Colonic mucosa (tissue), 4 donors: ENCODE results near the gene NKAIN2. TPM values are rescaled to one million over a fixed set of nuclear protein-coding genes. Genes with fewer than 3 reads are reported as not detected.
"Not testable (repeated sequence)": the region's sequence is repeated elsewhere in the genome, so short reads cannot be mapped to it uniquely, and the experiment has no call there.

Experiments used
- DNase-seq: peaks from one replicate; pipeline ENCODE4 v3.0.0-alpha.2; 2020
- H3K27ac ChIP-seq: fragments of 200-600 bp; one replicate; pipeline ENCODE4 v1.8.0; 2021
- H3K27me3 ChIP-seq: fragments of 200-600 bp; one replicate; pipeline ENCODE4 v1.8.0; 2021
- H3K36me3 ChIP-seq: fragments of 200-600 bp; one replicate; pipeline ENCODE4 v1.8.0; 2021
- H3K4me1 ChIP-seq: fragments of 200-600 bp; one replicate; pipeline ENCODE4 v1.8.0; 2021; ENCODE audit warnings: mild to moderate bottlenecking
- H3K4me3 ChIP-seq: fragments of 200-600 bp; one replicate; pipeline ENCODE4 v1.8.0; 2021
- H3K9ac ChIP-seq, 2 donors: one replicate each; pipeline ENCODE4 v1.7.0; 2013; ENCODE audit warnings: control low read depth in 2 of 2, low read depth in 2 of 2, low read length in 2 of 2
- H3K9me3 ChIP-seq: fragments of 200-600 bp; one replicate; pipeline ENCODE4 v1.8.0; 2021
- intact Hi-C: fragments of 100-400 bp; cut with DNase I; formaldehyde crosslinking; loops from one replicate; pipeline ENCODE4 v1.14.1; 2022
- total RNA-seq, 2 donors: library from RNA; stranded (reverse); fragmentation: NEBNext Ultra II Directional in 1 of 2; extraction: Animal tissue kit (Norgen Biotek cat#: 25700) in 1 of 2; gene quantifications; one replicate each; pipeline ENCODE4 v1.2.1, GENCODE V29; 2021
- TF ChIP-seq, protein P1 (sequence below): fragments of 200-600 bp; IDR thresholded peaks from one replicate; pipeline ENCODE4 v1.8.0; 2022; ENCODE audit warnings: antibody characterized with exemption, mild to moderate bottlenecking
- donor health status: healthy.
- donor health status: DM: no; HTN: no; CAD: no.
- donor health status: DM: no; HTN: no; CAD: no.

Gene NKAIN2
- total RNA-seq, 2 donors from 2014 or later = 0.21 TPM; not detected in 1

DNA sequence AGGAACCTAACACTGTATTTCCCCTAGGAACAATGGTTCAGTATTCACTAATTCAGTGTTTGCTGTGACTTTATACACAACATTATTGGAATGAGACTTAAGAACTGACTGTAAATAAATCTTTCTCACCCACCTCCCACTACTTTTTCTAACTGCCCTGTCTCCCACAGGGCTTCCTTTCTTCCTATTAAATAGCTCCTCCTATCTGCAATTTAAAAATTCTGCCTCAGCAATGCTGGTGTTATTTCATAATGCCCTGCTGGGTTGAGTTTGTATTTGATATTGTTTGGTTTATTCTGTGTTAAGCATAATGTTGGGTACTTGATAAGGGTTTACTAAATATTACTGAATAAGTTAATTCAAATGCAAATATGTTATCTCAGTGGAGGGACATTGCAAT lies 585.5 kb downstream of the NKAIN2 start:
- TF ChIP-seq, protein P1, sequence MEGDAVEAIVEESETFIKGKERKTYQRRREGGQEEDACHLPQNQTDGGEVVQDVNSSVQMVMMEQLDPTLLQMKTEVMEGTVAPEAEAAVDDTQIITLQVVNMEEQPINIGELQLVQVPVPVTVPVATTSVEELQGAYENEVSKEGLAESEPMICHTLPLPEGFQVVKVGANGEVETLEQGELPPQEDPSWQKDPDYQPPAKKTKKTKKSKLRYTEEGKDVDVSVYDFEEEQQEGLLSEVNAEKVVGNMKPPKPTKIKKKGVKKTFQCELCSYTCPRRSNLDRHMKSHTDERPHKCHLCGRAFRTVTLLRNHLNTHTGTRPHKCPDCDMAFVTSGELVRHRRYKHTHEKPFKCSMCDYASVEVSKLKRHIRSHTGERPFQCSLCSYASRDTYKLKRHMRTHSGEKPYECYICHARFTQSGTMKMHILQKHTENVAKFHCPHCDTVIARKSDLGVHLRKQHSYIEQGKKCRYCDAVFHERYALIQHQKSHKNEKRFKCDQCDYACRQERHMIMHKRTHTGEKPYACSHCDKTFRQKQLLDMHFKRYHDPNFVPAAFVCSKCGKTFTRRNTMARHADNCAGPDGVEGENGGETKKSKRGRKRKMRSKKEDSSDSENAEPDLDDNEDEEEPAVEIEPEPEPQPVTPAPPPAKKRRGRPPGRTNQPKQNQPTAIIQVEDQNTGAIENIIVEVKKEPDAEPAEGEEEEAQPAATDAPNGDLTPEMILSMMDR = no peak
- Histone ChIP-seq H3K9me3 (no peaks in the 10 kb centered on the region), H3K36me3 (no peaks in the 10 kb centered on the region), H3K4me3 (no peak overlapping the region), H3K4me1 (no peaks in the 10 kb centered on the region), H3K27ac (no peak overlapping the region), H3K9ac (no peak overlapping the region), H3K27me3 (no peaks in the 10 kb centered on the region)
- intact Hi-C loops = no loop called here
- no peak for DNase-seq

DNA sequence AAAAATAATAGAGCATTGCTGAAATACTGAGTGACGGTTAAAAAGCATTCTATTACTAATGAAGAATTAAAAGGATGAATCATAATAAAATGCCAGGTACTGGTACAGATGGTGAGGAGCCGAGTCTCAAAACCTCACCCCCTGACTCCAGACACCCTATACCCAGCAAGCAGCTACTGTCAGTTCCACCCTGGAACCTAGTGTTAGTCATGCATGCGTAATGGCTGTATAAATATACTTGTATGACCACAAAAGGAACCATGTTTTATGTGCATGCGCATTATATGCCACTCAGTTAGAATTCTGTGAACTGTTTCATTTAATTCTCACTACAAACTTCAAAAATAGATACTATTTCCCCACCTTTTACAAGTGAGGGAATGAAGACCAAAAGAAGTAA lies 589.9 kb downstream of the NKAIN2 start:
- intact Hi-C loops = no loop called here
- H3K4me3 ChIP-seq = no peak overlapping the region
- TF ChIP-seq, protein P1 = no peak
- no peaks in the 10 kb centered on the region for H3K9me3 ChIP-seq
- H3K4me1 ChIP-seq = no peaks in the 10 kb centered on the region
- H3K9ac ChIP-seq = no peak overlapping the region
- H3K27me3 ChIP-seq = no peaks in the 10 kb centered on the region
- DNase-seq = no peak
- no peaks in the 10 kb centered on the region for H3K36me3 ChIP-seq
- no peak overlapping the region for H3K27ac ChIP-seq

DNA sequence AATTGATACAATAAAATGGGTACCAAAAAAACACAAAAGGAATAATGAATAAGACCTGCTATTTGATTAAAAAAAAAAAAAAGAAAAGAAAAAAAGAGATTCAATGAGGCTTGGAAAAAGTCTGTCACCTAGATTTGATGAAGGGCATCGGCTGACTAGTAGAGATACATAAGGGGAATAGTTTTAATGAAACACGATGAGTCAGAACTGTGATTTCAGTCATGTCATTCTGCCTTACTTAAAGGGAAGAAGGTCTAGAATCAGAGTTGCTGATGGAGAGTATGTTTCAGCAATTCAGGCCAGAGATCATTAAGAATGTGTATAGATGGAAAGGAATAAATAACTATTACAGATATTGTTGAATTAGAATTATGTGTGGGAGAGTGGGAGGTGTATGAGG lies 592.7 kb downstream of the NKAIN2 start:
- Histone ChIP-seq H3K9ac (no peak overlapping the region), H3K27ac (no peak overlapping the region), H3K27me3 (no peaks in the 10 kb centered on the region), H3K9me3 (no peaks in the 10 kb centered on the region), H3K4me1 (no peaks in the 10 kb centered on the region), H3K4me3 (no peak overlapping the region), H3K36me3 (no peaks in the 10 kb centered on the region)
- intact Hi-C loops = no loop called here
- TF ChIP-seq, protein P1 = no peak
- DNase-seq = no peak

DNA sequence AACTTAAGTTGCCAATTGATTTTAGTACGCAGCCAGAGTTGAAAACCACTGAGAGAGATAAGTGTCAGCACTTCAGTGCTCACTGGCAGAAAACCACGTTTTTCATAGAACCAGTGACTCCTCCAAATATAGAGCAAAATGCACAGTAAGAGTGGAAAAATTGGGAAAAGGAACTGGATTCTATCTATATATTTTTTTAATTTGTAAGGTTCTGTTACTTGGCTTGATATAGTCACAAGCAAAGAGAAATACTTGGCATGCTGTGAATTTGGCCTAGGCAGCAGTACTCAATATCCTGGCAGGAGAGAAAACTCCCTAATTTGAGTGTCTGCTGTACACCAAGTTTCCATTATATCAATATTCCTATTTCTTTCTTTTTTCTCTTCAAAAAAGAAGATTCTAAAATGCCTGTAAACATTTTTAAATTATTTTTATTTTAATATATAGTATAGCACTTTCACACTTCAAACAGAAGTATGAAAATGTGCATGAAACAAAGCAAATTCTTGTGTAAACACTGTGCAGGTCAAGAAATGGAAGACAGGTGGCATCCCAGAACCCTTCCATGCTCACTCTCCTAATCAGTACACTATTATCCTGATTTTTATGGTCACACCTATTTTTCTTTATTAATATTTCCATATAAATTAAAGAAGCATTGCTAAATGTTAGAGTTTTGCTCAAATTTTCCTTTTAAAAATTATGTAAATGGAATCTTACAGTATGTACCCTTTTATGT lies 596.8 kb downstream of the NKAIN2 start:
- no peak for DNase-seq
- TF ChIP-seq, protein P1 = peak; percentile 15
- Histone ChIP-seq H3K36me3 (no peaks in the 10 kb centered on the region), H3K4me3 (no peak overlapping the region), H3K27me3 (no peaks in the 10 kb centered on the region), H3K9ac (no peak overlapping the region), H3K4me1 (no peaks in the 10 kb centered on the region), H3K9me3 (no peaks in the 10 kb centered on the region), H3K27ac (no peak overlapping the region)
- intact Hi-C loops = no loop called here

DNA sequence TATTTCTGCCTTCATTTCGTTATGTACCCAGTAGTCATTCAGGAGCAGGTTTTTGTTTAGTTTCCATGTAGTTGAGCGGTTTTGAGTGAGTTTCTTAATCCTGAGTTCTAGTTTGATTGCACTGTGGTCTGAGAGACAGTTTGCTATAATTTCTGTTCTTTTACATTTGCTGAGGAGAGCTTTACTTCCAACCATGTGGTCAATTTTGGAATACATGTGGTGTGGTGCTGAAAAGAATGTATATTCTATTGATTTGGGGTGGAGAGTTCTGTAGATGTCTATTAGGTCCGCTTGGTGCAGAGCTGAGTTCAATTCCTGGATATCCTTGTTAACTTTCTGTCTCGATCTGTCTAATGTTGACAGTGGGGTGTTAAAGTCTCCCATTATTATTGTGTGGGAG lies 606.8 kb downstream of the NKAIN2 start:
- H3K36me3 ChIP-seq, H3K9ac ChIP-seq, intact Hi-C loops, DNase-seq, H3K27ac ChIP-seq, H3K4me1 ChIP-seq, H3K27me3 ChIP-seq, H3K9me3 ChIP-seq, H3K4me3 ChIP-seq: not testable (repeated sequence)

DNA sequence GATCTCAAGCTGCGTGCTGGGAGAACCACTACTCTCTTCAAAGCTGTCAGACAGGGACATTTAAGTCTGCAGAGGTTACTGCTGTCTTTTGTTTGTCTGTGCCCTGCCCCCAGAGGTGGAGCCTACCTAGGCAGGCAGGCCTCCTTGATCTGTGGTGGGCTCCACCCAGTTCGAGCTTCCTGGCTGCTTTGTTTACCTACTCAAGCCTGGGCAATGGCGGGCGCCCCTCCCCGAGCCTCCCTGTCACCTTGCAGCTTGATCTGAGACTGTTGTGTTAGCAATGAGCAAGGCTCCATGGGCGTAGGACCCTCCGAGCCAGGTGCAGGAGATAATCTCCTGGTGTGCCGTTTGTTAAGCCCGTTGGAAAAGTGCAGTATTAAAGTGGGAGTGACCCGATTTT lies 609.0 kb downstream of the NKAIN2 start:
- H3K9me3 ChIP-seq, H3K4me1 ChIP-seq, H3K36me3 ChIP-seq, H3K27me3 ChIP-seq, intact Hi-C loops, H3K4me3 ChIP-seq, H3K9ac ChIP-seq, H3K27ac ChIP-seq: not testable (repeated sequence)
- peak; percentile 30 for DNase-seq
